ENCODE results near the gene GMPS.

GMPS gene

GRCh38 chr3:155863072-155863784 lies 7.2 kb upstream of the GMPS start:
- Histone ChIP-seq H2AFZ (ENCODE audit: low read length) (no peak overlapping the region), H3K4me2 (ENCODE audit: low read depth, low read length, poor library complexity, severe bottlenecking) (peak overlapping the region; percentile 23), H3K9me2 (replicated peaks; ENCODE audit: low read depth, low read length) (no peaks in the 10 kb centered on the region), H4K20me1 (ENCODE audit: insufficient read depth, low read length, poor library complexity, severe bottlenecking) (no peaks in the 10 kb centered on the region), H3K79me2 (ENCODE audit: insufficient read depth, low read length) (no peaks in the 10 kb centered on the region), H3K9ac (ENCODE audit: low read depth, low read length, poor library complexity, severe bottlenecking) (no peak overlapping the region), H3K36me3 (ENCODE audit: insufficient read depth, low read length) (no peaks in the 10 kb centered on the region), H3K9me3 (ENCODE audit: insufficient read depth, low read depth, low read length) (no peaks in the 10 kb centered on the region), H3K27me3 (ENCODE audit: insufficient read depth, low read length, poor library complexity, severe bottlenecking) (no peaks in the 10 kb centered on the region), H3K4me1 (ENCODE audit: insufficient read depth, low read length, poor library complexity, severe bottlenecking) (peaks cover 8% of the 10 kb centered on the region), H3F3A (ENCODE audit: low read depth) (no peaks in the 10 kb centered on the region), H3K4me3 (ENCODE audit: low read length, poor library complexity, severe bottlenecking) (no peak overlapping the region)
- no peak for TF ChIP-seq CTCF (conservative IDR thresholded peaks at IDR 0.05; ENCODE audit: low read length)
- no peak for TF ChIP-seq EZH2phosphoT487 (IDR thresholded peaks at IDR 0.05; ENCODE audit: borderline replicate concordance)

GRCh38 chr3:155869691-155870090 lies 759 bp upstream of the GMPS start:
- H2AFZ ChIP-seq (ENCODE audit: low read length), result peak overlapping the region; percentile 95
- H4K20me1 ChIP-seq (ENCODE audit: insufficient read depth, low read length, poor library complexity, severe bottlenecking), result peaks cover 39% of the 10 kb centered on the region
- H3K4me2 ChIP-seq (ENCODE audit: low read depth, low read length, poor library complexity, severe bottlenecking), result peak overlapping the region; percentile 95
- H3K9me3 ChIP-seq (ENCODE audit: insufficient read depth, low read depth, low read length), result no peaks in the 10 kb centered on the region
- peak overlapping the region; percentile 94 for H3K4me3 ChIP-seq (ENCODE audit: low read length, poor library complexity, severe bottlenecking)
- H3K9ac ChIP-seq (ENCODE audit: low read depth, low read length, poor library complexity, severe bottlenecking), result peak overlapping the region; percentile 74
- no peak for TF ChIP-seq EZH2phosphoT487 (IDR thresholded peaks at IDR 0.05; ENCODE audit: borderline replicate concordance)
- TF ChIP-seq CTCF (conservative IDR thresholded peaks at IDR 0.05; ENCODE audit: low read length), result 0 out of 2 replicates have a peak, but pooled peaks have one; percentile 11
- H3K9me2 ChIP-seq (replicated peaks; ENCODE audit: low read depth, low read length), result no peaks in the 10 kb centered on the region
- H3K79me2 ChIP-seq (ENCODE audit: insufficient read depth, low read length), result peaks cover 42% of the 10 kb centered on the region
- no peaks in the 10 kb centered on the region for H3K36me3 ChIP-seq (ENCODE audit: insufficient read depth, low read length)
- peaks cover 27% of the 10 kb centered on the region for H3K4me1 ChIP-seq (ENCODE audit: insufficient read depth, low read length, poor library complexity, severe bottlenecking)
- H3K27me3 ChIP-seq (ENCODE audit: insufficient read depth, low read length, poor library complexity, severe bottlenecking), result peaks cover 8% of the 10 kb centered on the region
- no peaks in the 10 kb centered on the region for H3F3A ChIP-seq (ENCODE audit: low read depth)

- Histone ChIP-seq H2AFZ (ENCODE audit: low read length) (peak overlapping the region; percentile 90), H3F3A (ENCODE audit: low read depth) (no peaks in the 10 kb centered on the region), H3K9ac (ENCODE audit: low read depth, low read length, poor library complexity, severe bottlenecking) (peak overlapping the region; percentile 99), H4K20me1 (ENCODE audit: insufficient read depth, low read length, poor library complexity, severe bottlenecking) (peaks cover 54% of the 10 kb centered on the region), H3K9me3 (ENCODE audit: insufficient read depth, low read depth, low read length) (no peaks in the 10 kb centered on the region), H3K4me3 (ENCODE audit: low read length, poor library complexity, severe bottlenecking) (peak overlapping the region; percentile 94), H3K79me2 (ENCODE audit: insufficient read depth, low read length) (peaks cover 57% of the 10 kb centered on the region), H3K4me1 (ENCODE audit: insufficient read depth, low read length, poor library complexity, severe bottlenecking) (peaks cover 41% of the 10 kb centered on the region), H3K4me2 (ENCODE audit: low read depth, low read length, poor library complexity, severe bottlenecking) (peak overlapping the region; percentile 88), H3K9me2 (replicated peaks; ENCODE audit: low read depth, low read length) (no peaks in the 10 kb centered on the region), H3K36me3 (ENCODE audit: insufficient read depth, low read length) (no peaks in the 10 kb centered on the region), H3K27me3 (ENCODE audit: insufficient read depth, low read length, poor library complexity, severe bottlenecking) (peaks cover 8% of the 10 kb centered on the region)
- TF ChIP-seq EZH2phosphoT487 (IDR thresholded peaks at IDR 0.05; ENCODE audit: borderline replicate concordance) (no peak), CTCF (conservative IDR thresholded peaks at IDR 0.05; ENCODE audit: low read length) (no peak)
Observed at GRCh38 chr3:155870945-155871745, 695 bp downstream of the GMPS start.

Measured in Loucy (cell line).